K562 (cell line): Measurements from ENCODE around the gene SERPIND1. TPM values are rescaled to one million over a fixed set of nuclear protein-coding genes. Genes with fewer than 3 reads are reported as not detected.

Experiments used
- ATF6 ChIP-seq: sonication (generic); formaldehyde crosslinking; IDR thresholded peaks from 2 replicates; pipeline ENCODE4 v1.4.0; 2020; ENCODE audit warnings: mild to moderate bottlenecking, missing genetic modification reagents
- FOXM1 ChIP-seq, 2 experiments: fragments of 450-650 bp in 1 of 2; sonication (generic) in 1 of 2; formaldehyde crosslinking in 1 of 2; IDR thresholded peaks; 2 replicates each; pipeline versions ENCODE4 v1.6.1 to v1.9.0; 2017 to 2022; ENCODE audit warnings: low read depth in 2 of 2, mild to moderate bottlenecking in 2 of 2, missing genetic modification reagents in 1 of 2, moderate library complexity in 1 of 2
- FOXP4 ChIP-seq: sonication (generic); formaldehyde crosslinking; IDR thresholded peaks from 2 replicates; pipeline ENCODE4 v1.8.0; 2022; ENCODE audit warnings: mild to moderate bottlenecking, missing genetic modification reagents, borderline replicate concordance
- HNRNPL ChIP-seq: fragments of 200-400 bp; formaldehyde crosslinking; IDR thresholded peaks from 2 replicates; pipeline ENCODE4 v1.6.1; 2017; ENCODE audit warnings: low read depth, mild to moderate bottlenecking, low read length
- JUNB ChIP-seq: fragments of 450-650 bp; formaldehyde crosslinking; conservative IDR thresholded peaks from 2 replicates; pipeline ENCODE4 v1.4.0; 2020; ENCODE audit warnings: mild to moderate bottlenecking
- MYNN ChIP-seq, 2 experiments: sonication (generic); formaldehyde crosslinking in 1 of 2; IDR thresholded peaks; 2 replicates each; pipeline versions ENCODE4 v1.5.0 to v1.6.1; 2016 to 2020; ENCODE audit warnings: antibody characterized with exemption in 1 of 2, missing genetic modification reagents in 1 of 2
- PHF8 ChIP-seq: fragments of 200-600 bp; sonication (generic); IDR thresholded peaks from 2 replicates; pipeline ENCODE4 v1.6.1; 2012; ENCODE audit warnings: mixed run types, mild to moderate bottlenecking, inconsistent platforms, low read length, moderate library complexity, borderline replicate concordance
- SMC3 ChIP-seq: conservative IDR thresholded peaks from 2 replicates; pipeline ENCODE4 v1.6.1; 2011; ENCODE audit warnings: low read depth, low read length, improper control_type of control experiment; ENCODE audit not compliant: insufficient read depth
- SP1 ChIP-seq: sonication (generic); formaldehyde crosslinking; IDR thresholded peaks from 2 replicates; pipeline ENCODE4 v1.8.1; 2022; ENCODE audit warnings: mild to moderate bottlenecking, missing genetic modification reagents
- SRSF1 ChIP-seq: fragments of 200-400 bp; formaldehyde crosslinking; IDR thresholded peaks from 2 replicates; pipeline ENCODE4 v1.6.1; 2017; ENCODE audit warnings: mild to moderate bottlenecking, low read depth, low read length, moderate library complexity
- TRIM24 ChIP-seq, 2 experiments: fragments of 450-650 bp; IDR thresholded peaks; 2 replicates each; pipeline ENCODE4 v1.6.1; 2016
- ZC3H4 ChIP-seq: sonication (generic); formaldehyde crosslinking; IDR thresholded peaks from 2 replicates; pipeline ENCODE4 v1.9.0; 2021; ENCODE audit warnings: missing genetic modification reagents, borderline replicate concordance
- ZFP36 ChIP-seq: fragments of 150-350 bp; IDR thresholded peaks from 2 replicates; pipeline ENCODE4 v1.6.1; 2018; ENCODE audit warnings: low read length, low read depth; ENCODE audit not compliant: partially characterized antibody
- ZNF436 ChIP-seq: fragments of 250-450, 450-650 bp; sonication (Bioruptor Pico); formaldehyde crosslinking; IDR thresholded peaks from 2 replicates; pipeline ENCODE4 v1.7.0; 2020; ENCODE audit warnings: mild to moderate bottlenecking
- ZNF583 ChIP-seq: fragments of 250-450 bp; sonication (Bioruptor Pico); IDR thresholded peaks from 2 replicates; pipeline ENCODE4 v1.4.0; 2020
- ZNF586 ChIP-seq: fragments of 450-650 bp; formaldehyde crosslinking; conservative IDR thresholded peaks from 2 replicates; pipeline ENCODE4 v1.4.0; 2020; ENCODE audit warnings: mild to moderate bottlenecking, moderate library complexity
- polyA plus RNA-seq, 8 experiments: library from polyadenylated mRNA; depleted of rRNA in 4 of 8; stranded (reverse) in 5 of 8; unstranded in 3 of 8; fragments of >200 nt; fragmentation: Nextera tagmentation in 2 of 8; fragmentation: Illumina TruSeq in 1 of 8; extraction: Ambion mirVana in 2 of 8; extraction: Trizol in 1 of 8; gene quantifications; 2 replicates each; pipeline versions ENCODE4 v1.2.1 to v1.2.3, GENCODE V29; 2011 to 2014; ENCODE audit warnings: inconsistent platforms in 1 of 8, missing spikeins in 1 of 8
- total RNA-seq, 7 experiments: library from RNA; depleted of rRNA in 6 of 7; stranded (reverse); fragments of >200 nt in 6 of 7; fragmentation: Illumina TruSeq in 2 of 7; extraction: Trizol in 2 of 7; gene quantifications; 2 replicates each; pipeline versions ENCODE4 v1.2.1 to v1.2.3, GENCODE V29; 2011 to 2021; ENCODE audit warnings: low replicate concordance in 1 of 7
- TF ChIP-seq, protein P1 (sequence below): fragments of 450-650 bp; formaldehyde crosslinking; IDR thresholded peaks from 2 replicates; pipeline ENCODE4 v1.4.0; 2020; ENCODE audit warnings: mild to moderate bottlenecking, moderate library complexity
- TF ChIP-seq, protein P2 (sequence below): fragments of 250-450 bp; sonication (Bioruptor Pico); IDR thresholded peaks from 2 replicates; pipeline ENCODE4 v1.8.0; 2022; ENCODE audit warnings: moderate library complexity, mild to moderate bottlenecking, inconsistent platforms

The SERPIND1 gene
- total and polyA plus RNA-seq, 9 of the 15 experiments (the other 6 are each of a cell fraction or from before 2014, with no cell fraction given) = 0.04 to 0.11 (median 0.09) TPM; not detected in 6

DNA sequence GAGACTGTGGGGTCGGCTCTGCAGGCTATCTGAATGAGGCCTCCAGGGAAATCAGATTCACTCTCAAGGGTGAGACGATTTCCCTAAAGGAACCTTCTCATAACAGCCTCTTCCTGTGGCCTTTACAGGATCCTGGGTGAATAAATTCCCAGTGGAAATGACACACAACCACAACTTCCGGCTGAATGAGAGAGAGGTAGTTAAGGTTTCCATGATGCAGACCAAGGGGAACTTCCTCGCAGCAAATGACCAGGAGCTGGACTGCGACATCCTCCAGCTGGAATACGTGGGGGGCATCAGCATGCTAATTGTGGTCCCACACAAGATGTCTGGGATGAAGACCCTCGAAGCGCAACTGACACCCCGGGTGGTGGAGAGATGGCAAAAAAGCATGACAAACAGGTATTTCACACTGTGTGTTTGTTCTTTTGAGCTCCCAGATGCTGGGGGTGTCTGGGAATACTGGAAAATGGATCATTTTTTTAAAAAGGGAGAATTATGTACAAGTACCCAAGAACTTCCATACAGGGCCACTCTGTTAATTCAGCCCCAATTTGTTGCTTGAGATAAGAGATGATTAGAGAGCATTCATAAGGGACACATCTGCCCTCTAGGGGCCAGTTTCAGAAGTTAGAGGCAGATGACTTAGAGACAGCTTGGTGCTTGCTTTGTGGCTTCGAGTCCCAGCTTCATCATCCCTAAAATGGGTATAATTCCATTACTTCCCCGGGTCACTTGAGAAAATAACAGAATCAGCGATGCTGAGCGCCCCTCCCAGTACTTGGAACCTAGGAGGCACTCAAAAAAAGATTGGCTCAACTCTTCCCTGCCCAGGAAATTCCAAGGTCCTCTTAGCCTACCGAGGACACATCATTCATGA lies 10.2 kb downstream of the SERPIND1 start (continued):
- no peak for TF ChIP-seq ATF6 (CRISPR knock-in tag)
- TF ChIP-seq ZFP36 = no peak
- TF ChIP-seq TRIM24 (IDR thresholded peaks at IDR 0.05) = no peak
- TF ChIP-seq ZNF586 (CRISPR knock-in tag) = peak; percentile 12; the same call in 1 of the 2 replicates
- 0 out of 2 replicates have a peak, but pooled peaks have one; percentile 28 for TF ChIP-seq JUNB (CRISPR knock-in tag)
- TF ChIP-seq ZNF436 = no peak
- TF ChIP-seq, protein P1, sequence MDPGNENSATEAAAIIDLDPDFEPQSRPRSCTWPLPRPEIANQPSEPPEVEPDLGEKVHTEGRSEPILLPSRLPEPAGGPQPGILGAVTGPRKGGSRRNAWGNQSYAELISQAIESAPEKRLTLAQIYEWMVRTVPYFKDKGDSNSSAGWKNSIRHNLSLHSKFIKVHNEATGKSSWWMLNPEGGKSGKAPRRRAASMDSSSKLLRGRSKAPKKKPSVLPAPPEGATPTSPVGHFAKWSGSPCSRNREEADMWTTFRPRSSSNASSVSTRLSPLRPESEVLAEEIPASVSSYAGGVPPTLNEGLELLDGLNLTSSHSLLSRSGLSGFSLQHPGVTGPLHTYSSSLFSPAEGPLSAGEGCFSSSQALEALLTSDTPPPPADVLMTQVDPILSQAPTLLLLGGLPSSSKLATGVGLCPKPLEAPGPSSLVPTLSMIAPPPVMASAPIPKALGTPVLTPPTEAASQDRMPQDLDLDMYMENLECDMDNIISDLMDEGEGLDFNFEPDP (CRISPR knock-in tag) = no peak
- TF ChIP-seq FOXM1 (IDR thresholded peaks at IDR 0.05; ENCODE audit: low read depth) = no peak
- TF ChIP-seq FOXM1 (CRISPR knock-in tag; IDR thresholded peaks at IDR 0.05; ENCODE audit: low read depth) = no peak
- TF ChIP-seq, protein P2, sequence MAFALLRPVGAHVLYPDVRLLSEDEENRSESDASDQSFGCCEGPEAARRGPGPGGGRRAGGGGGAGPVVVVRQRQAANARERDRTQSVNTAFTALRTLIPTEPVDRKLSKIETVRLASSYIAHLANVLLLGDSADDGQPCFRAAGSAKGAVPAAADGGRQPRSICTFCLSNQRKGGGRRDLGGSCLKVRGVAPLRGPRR (CRISPR knock-in tag) = 0 out of 2 replicates have a peak, but pooled peaks have one; percentile 49
- TF ChIP-seq ZNF583 = peak; percentile 68; the same call in 1 of the 2 replicates
- peak; percentile 77 for TF ChIP-seq SP1 (CRISPR knock-in tag)
- TF ChIP-seq SMC3 = peak; percentile 91
- TF ChIP-seq PHF8 = no peak
- no peak for TF ChIP-seq ZC3H4 (CRISPR knock-in tag)
- no peak for TF ChIP-seq SRSF1
- no peak for TF ChIP-seq FOXP4 (CRISPR knock-in tag)
- no peak for TF ChIP-seq MYNN (IDR thresholded peaks at IDR 0.05)
- TF ChIP-seq MYNN (CRISPR knock-in tag; IDR thresholded peaks at IDR 0.05) = no peak
- TF ChIP-seq HNRNPL = no peak
